ENCODE results near the gene MLH1. TPM values are rescaled to one million over a fixed set of nuclear protein-coding genes. Genes with fewer than 3 reads are reported as not detected.
"Not testable (repeated sequence)": the region's sequence is repeated elsewhere in the genome, so short reads cannot be mapped to it uniquely, and the experiment has no call there.

The MLH1 gene
- 32.3 and 48.8 TPM in 2 replicates for total RNA-seq (2014; rRNA removed; shearing (Covaris generic))

- peak; percentile 100 for DNase-seq (ENCODE audit: low read depth)
These were observed at the start of gene MLH1 for GRCh38 chr3:36993326-36994283. MLH1 (plus strand) TSS chr3:36993518; CDS start chr3:36993548, 30 bp downstream.

GRCh38 chr3:36943601-36944000, 49.7 kb upstream of the MLH1 start:
- no peak for DNase-seq (ENCODE audit: low read depth)

- peak; percentile 52 for DNase-seq (ENCODE audit: low read depth)
These were observed 49.2 kb upstream of the MLH1 start for GRCh38 chr3:36944012-36944640.

GRCh38 chr3:36944641-36945270, 48.6 kb upstream of the MLH1 start, which contains the start of gene TRANK1:
TRANK1 (minus strand) TSS chr3:36945054; CDS start chr3:36944809, 245 bp downstream.
- no peak for DNase-seq (ENCODE audit: low read depth)

GRCh38 chr3:36945333-36945980, 47.9 kb upstream of the MLH1 start:
- DNase-seq (ENCODE audit: low read depth) = no peak

GRCh38 chr3:36947814-36948213, 45.5 kb upstream of the MLH1 start:
- DNase-seq (ENCODE audit: low read depth) = not testable (repeated sequence)

- DNase-seq (ENCODE audit: low read depth) = no peak
These were observed 38.7 kb upstream of the MLH1 start for GRCh38 chr3:36954452-36955134.

- DNase-seq (ENCODE audit: low read depth) = no peak
These were observed 37.2 kb upstream of the MLH1 start for GRCh38 chr3:36956155-36956554.

GRCh38 chr3:36957063-36957462, 36.3 kb upstream of the MLH1 start:
- DNase-seq (ENCODE audit: low read depth) = no peak

- DNase-seq (ENCODE audit: low read depth) = peak; percentile 83
These were observed 35.2 kb upstream of the MLH1 start for GRCh38 chr3:36957862-36958686.

- peak; percentile 71 for DNase-seq (ENCODE audit: low read depth)
These were observed 33.5 kb upstream of the MLH1 start for GRCh38 chr3:36959821-36960220.

GRCh38 chr3:36960502-36960901, 32.8 kb upstream of the MLH1 start:
- no peak for DNase-seq (ENCODE audit: low read depth)

GRCh38 chr3:36963008-36963407, 30.3 kb upstream of the MLH1 start:
- not testable (repeated sequence) for DNase-seq (ENCODE audit: low read depth)

GRCh38 chr3:36964331-36964730, 29.0 kb upstream of the MLH1 start:
- DNase-seq (ENCODE audit: low read depth) = no peak

GRCh38 chr3:36964817-36965216, 28.5 kb upstream of the MLH1 start:
- no peak for DNase-seq (ENCODE audit: low read depth)

- DNase-seq (ENCODE audit: low read depth) = no peak
These were observed 27.9 kb upstream of the MLH1 start for GRCh38 chr3:36965440-36965839.

GRCh38 chr3:36969085-36969484, 24.2 kb upstream of the MLH1 start:
- no peak for DNase-seq (ENCODE audit: low read depth)

- DNase-seq (ENCODE audit: low read depth) = peak; percentile 84
These were observed 23.5 kb upstream of the MLH1 start for GRCh38 chr3:36969540-36970432.

- no peak for DNase-seq (ENCODE audit: low read depth)
These were observed 21.2 kb upstream of the MLH1 start for GRCh38 chr3:36972163-36972562.
